HG03439 (cell line): Measurements from ENCODE around the gene SEC61A2.

Source experiments
- ATAC-seq: cut with Tn5 transposase; IDR thresholded peaks from one replicate; pipeline ENCODE4 v1.9.1; 2021; ENCODE audit warnings: mild to moderate bottlenecking, moderate library complexity; ENCODE audit not compliant: unreplicated experiment

Gene SEC61A2

DNA sequence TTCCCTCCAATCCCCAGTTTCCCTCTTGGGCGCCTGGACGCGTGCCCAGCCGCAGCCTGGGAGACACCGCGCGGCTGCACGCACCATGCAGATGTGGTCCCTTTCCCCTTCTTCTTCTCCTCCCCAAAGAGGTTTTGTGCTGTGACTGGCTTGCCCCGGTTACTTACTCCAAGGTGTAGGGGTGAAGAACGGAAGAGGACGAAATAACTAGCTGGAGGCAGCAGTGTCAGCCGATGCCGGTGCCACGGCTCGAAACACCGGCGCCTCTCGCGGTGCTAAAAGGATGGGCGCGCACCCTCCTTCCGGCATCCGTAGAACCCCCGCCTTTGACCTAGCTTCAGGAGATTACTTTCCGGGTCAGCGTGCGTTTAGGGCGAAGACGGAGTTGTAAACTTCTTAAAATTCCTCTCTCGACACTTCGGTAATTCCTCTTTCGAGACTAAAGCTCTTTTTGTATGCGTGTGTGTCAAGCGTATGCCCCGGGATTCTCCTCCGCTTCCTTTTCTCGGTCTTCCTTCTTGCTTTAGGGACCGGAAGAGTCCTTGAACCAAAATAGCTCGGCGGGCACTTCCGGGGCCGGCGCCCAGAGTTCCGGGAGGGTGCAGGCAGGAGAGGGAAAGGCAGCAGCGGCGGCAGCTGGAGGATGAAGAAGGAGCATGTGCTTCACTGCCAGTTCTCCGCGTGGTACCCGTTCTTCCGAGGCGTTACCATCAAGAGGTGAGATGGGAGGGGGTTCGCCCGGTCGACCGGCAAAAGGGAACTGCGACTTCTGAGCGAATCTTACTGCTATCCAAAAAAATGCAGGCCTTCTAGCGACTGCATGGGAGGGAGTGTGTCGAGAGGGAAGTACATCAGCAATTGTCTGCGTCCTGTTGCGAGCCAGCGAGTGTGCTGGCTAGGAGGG, 66.4 kb downstream of the SEC61A2 start, which contains the start of the genes CDC123 and NUDT5:
Gene CDC123, plus strand, starts transcription at position 586 of the 904 bp plus-strand sequence. Its CDS starts 58 bp downstream, at position 644.
Gene NUDT5, minus strand, starts transcription at position 289 of the 904 bp plus-strand sequence. CDS start 9,600 bp downstream, outside the sequence.
- peak; percentile 90 for ATAC-seq

DNA sequence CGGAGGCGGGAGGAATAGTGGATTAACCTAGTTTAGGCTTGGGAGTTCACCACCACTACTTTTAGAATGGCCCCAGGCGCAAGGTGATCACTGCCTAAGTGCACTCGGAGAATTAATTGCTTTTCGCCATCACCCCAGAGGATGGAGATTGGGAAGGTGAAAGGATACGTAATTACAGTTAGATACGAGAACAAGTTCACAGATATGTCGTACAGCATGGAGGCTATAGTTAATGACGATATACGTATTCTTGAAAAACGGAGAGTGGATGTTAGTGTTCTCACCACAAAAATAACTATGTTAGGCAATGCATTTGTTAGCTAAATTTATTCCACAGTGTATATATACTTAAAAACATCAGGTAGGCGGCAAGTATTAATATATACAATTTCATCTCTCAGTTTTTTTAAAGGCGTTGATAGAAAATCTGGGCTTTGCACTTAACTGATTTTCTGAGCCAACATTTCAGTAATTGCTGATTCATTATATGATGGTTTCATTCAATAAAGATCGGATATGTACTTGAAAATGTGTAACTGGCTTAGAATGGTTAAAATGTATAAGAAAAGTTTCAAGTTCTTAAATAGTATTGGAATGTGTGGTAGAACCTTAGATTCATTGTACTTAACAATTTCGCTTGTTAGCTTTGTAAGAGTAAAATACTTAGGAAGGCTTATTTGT, 67.2 kb downstream of the SEC61A2 start:
- ATAC-seq, result no peak

DNA sequence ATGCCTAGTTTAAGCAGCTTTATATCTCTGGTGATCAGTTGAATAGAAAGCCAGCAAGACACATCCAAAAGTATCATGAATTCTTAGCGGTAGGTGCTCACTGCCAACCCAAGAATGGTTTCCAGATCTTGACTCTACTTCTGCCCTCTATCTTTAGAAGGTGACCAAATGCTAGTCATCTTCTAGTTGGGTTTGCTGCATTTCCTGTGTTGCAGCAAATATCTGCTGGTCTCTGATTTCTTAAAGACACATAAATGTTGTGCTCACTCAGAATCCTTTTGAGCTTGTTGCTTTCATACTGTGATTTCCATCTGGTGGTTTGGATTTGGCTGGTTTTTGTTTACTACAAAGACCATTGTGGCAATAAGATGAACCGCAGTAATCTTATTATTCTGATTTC, 68.7 kb downstream of the SEC61A2 start:
- ATAC-seq, result no peak

DNA sequence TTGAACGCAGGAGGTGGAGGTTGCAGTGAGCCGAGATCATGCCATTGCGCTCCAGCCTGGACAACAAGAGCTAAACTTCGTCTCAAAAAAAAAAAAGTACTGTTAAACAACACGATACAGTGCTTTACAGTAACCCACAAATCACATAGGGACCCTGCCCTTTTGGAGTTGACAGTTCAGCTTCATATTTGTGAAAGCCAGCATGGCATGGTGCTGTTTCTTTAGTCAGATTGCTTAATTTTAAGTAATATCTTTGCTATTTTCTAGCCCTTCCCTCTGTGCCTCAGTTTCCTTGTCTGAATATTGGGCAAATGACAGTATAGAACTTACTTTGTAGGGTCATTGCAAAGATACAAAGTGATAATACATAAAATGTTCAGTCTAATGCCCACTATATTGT, 71.4 kb downstream of the SEC61A2 start:
- no peak for ATAC-seq

DNA sequence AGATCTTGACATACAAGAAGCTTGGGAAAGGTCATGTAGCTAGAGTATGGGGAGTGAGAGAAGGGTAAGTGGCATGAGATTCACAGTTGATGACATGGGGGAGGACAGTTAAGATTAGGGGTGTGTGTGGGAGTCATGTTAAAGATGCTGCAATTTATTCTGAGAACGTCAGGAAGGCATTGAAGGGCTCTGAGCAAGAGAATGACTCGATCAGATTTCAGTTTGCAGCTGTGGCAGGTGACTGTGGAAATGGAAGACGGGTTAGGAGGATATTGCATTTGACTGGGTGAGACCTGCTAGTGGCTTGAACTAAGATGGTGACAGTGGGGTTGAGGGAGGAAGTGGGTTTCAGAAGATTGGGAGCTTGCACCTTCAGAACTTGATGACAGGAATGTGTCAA, 72.1 kb downstream of the SEC61A2 start:
- ATAC-seq, result no peak

DNA sequence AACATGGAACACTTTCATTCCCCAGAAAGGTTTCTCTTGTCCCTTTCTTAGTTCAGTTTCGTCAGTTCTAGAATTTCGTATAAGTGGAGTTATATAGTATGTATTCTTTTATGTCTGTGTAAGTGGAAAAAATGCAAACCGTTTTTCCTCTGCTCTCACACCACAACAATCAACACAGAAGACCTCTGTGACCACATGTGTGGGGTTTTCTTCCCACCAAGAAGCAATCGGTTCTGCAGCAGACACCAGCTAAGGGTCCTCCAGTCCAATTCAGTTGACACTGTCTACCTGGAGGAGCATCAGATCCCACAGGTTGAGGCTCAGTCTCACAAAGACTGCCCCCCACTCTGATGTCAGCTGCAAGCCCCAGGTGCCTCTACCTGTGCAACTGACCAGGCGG, 72.7 kb downstream of the SEC61A2 start:
- no peak for ATAC-seq

DNA sequence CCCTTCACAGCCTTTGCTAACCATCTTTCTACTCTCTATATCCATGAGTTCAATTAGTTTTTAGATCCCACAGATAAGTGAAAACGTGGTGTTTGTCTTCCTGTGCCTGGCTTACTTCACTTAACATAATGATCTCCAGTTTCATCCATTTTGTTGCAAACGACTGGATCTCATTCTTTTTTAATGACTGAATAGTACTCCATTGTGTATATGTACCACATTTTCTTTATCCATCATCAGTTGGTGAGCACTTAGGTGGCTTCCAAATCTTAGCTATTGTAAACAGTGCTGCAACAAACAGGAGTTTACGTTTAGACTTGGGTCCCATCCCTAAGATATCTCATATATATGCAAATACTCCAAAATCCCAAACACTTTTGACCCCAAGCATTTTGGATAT, 75.6 kb downstream of the SEC61A2 start:
- no peak for ATAC-seq

DNA sequence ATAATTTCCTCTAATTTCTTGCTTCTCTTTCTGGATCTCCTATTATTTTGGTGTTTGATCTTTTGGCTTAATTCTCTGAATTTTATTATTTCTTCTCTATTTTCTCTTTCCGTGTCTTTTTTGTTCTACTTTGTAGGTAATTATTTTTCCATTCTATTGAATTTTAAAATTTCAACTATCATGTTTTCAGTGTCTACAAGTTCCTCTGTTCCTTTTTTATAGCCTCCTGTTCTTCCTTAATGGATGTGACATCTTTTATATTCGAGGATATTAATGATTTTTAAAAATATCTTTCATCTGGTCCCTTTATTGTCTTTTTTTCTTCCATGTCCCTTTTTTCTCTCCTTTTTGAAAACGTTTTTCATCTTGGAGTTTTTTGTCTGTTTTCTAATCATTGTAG, 77.6 kb downstream of the SEC61A2 start:
- no peak for ATAC-seq

DNA sequence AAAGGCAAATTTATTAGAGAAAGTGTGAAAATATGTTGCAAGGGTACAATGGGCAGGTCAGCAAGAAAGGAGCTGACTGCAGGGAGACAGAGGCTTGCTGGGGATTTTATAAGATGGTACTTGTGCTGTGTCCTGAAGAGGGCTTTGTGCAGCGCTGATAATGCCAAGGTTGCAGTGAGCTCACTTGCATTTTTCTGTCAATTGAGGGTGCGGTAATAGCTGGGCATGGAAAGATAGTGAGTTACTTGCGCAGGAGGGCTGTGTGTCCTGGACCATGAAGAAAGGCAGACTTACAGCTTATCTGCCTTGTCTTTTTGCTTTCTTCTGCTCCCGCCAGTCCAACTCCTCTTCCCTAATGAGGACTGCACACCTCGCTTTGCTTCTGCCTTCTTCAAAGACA, 79.0 kb downstream of the SEC61A2 start:
- ATAC-seq, result no peak

DNA sequence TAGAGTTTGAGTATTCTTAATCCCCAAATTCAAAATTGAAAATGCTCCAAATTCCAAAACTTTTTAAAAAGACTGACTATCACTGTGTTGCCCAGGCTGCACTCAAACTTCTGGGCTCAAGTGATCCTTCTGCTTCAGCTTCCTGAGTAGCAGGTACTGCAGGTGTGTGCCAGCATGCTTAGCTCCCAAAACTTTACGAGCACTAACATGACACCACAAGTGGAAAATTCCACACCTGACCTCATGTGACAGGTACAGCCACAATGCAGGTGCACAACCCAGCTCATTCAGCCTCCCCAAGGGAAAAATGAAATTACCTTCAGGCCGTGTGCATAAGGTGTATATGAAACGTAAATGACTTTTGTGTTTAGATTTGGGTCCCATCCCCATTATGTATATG, 83.0 kb downstream of the SEC61A2 start:
- ATAC-seq, result no peak

DNA sequence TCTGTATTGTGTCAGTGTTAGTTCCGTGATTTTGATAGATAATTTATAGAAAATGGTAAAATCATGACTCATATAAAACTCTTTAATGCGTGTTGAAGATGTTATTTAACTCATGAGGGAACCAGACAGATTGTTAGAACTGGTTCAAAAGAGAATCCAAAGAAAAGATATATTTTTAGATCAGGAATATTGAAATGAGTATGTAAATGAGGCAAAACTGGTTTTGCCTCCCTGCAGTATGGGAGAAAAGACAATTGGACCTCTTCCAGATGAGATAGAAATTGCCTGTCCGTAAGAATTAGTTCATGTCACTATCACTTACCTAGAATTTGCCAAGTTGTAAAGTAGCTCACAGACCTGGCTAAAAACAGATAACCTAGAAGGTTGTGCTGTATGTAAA, 84.1 kb downstream of the SEC61A2 start:
- ATAC-seq, result no peak

DNA sequence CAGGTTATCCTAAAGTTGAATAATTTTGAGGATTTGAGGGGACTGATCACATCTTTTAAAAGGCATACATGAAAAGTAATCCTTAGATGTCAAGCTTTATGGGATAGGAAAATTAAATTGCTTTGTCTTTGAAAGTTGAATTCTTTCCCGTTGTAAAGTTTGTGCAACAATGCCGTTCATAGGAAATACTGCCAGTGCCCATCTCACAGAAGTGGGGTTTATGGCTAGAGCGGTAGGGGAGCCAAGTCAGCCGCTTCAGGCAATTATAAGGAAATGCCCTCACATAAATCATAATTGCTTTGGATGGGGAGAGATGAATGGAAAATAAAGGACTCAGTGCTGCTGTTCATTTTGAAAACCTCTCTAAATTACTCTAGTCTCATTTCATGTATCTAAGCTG, 84.6 kb downstream of the SEC61A2 start:
- no peak for ATAC-seq

DNA sequence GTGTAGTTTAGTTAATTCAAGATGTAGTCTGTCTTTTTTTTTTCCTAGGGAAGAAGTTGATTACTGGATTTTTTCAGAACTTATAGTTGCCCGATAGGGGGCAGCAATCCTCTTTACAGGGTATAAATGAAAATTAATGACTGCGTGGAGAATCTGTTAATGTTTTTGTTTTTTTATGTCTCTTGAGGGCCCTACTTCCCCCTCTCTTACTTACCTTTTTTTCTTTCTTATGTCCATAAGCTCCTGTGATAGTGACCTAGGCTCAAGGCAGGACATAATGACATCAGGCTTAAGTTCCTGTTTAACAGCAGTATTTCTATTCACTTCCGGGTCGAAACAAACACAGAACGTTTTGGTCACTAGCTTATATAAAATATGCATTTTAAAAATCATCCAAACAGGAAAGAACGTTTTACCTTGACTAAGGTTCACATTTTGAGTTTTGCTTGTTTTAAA, 85.3 kb downstream of the SEC61A2 start:
- no peak for ATAC-seq
